SK-N-SH (cell line): ENCODE results near the gene MTA3. TPM values are rescaled to one million over a fixed set of nuclear protein-coding genes. Genes with fewer than 3 reads are reported as not detected.
A peak's percentile ranks its signal among the peaks of the same experiment; 100 is the strongest.

Source experiments
- CTCF ChIA-PET: fragments of 300-600, 350-600 bp; formaldehyde crosslinking; extraction: SDS; loops from one replicate; lab custom pipeline; 2021; lab: Yijun Ruan, JAX
- POLR2A ChIA-PET: fragments of 350-600 bp; sonication (Branson Sonifier 250); formaldehyde crosslinking; extraction: SDS; loops from one replicate; lab custom pipeline; 2020; ENCODE audit warnings: antibody characterized with exemption, inconsistent platforms; lab: Yijun Ruan, JAX
- DNase-seq: peaks from one replicate; pipeline ENCODE4 v3.0.0; 2012
- H2AFZ ChIP-seq: fragments of 200-600 bp; sonication (generic); 2 replicates; pipeline ENCODE4 v1.8.1; 2016; ENCODE audit warnings: antibody characterized with exemption, mild to moderate bottlenecking, low read depth
- H3F3A ChIP-seq: fragments of 200-600 bp; sonication (generic); replicated peaks from 2 replicates; pipeline ENCODE3; 2016; ENCODE audit warnings: antibody characterized with exemption, mild to moderate bottlenecking; ENCODE audit not compliant: insufficient read depth
- H3K27ac ChIP-seq, 2 experiments: fragments of 200-500 bp in 1 of 2; fragments of 200-600 bp in 1 of 2; sonication (Bioruptor generic) in 1 of 2; sonication (generic), shearing (Covaris generic) in 1 of 2; 2 replicates each; pipeline versions ENCODE4 v1.5.1 to v1.6.1; 2014 to 2016; ENCODE audit warnings: low read depth in 2 of 2, inconsistent platforms in 1 of 2, low read length in 1 of 2, mild to moderate bottlenecking in 1 of 2, mixed read lengths in 1 of 2
- H3K27me3 ChIP-seq: fragments of 200-600 bp; sonication (generic), shearing (Covaris generic); 2 replicates; pipeline ENCODE4 v1.6.1; 2016; ENCODE audit warnings: mixed run types; ENCODE audit not compliant: insufficient read depth
- H3K36me3 ChIP-seq, 2 experiments: fragments of 200-500 bp in 1 of 2; fragments of 200-600 bp in 1 of 2; sonication (Bioruptor generic) in 1 of 2; sonication (generic) in 1 of 2; replicated peaks in 1 of 2; 2 replicates each; pipeline versions ENCODE3 to v1.5.1; 2014 to 2016; ENCODE audit warnings: low read length in 1 of 2, mild to moderate bottlenecking in 1 of 2; ENCODE audit not compliant: insufficient read depth in 2 of 2, control insufficient read depth in 1 of 2
- H3K4me1 ChIP-seq, 2 experiments: fragments of 200-500 bp in 1 of 2; fragments of 200-600 bp in 1 of 2; sonication (Bioruptor generic) in 1 of 2; sonication (generic), shearing (Covaris generic) in 1 of 2; 2 replicates each; pipeline versions ENCODE4 v1.5.1 to v1.6.1; 2014 to 2016; ENCODE audit warnings: low read depth in 1 of 2, low read length in 1 of 2, mixed run types in 1 of 2; ENCODE audit not compliant: insufficient read depth in 2 of 2, control insufficient read depth in 1 of 2
- H3K4me2 ChIP-seq: fragments of 200-600 bp; sonication (generic), shearing (Covaris generic); 2 replicates; pipeline ENCODE4 v1.6.1; 2017; ENCODE audit warnings: mixed run types
- H3K4me3 ChIP-seq, 2 experiments: fragments of 200-500 bp in 1 of 2; fragments of 200-600 bp in 1 of 2; sonication (Bioruptor generic) in 1 of 2; sonication (generic), shearing (Covaris generic) in 1 of 2; 2 replicates each; pipeline versions ENCODE4 v1.5.1 to v1.8.1; 2014 to 2016; ENCODE audit warnings: low read depth in 2 of 2, inconsistent platforms in 1 of 2, low read length in 1 of 2, mild to moderate bottlenecking in 1 of 2, mixed read lengths in 1 of 2, moderate library complexity in 1 of 2
- H3K79me2 ChIP-seq: fragments of 200-600 bp; sonication (generic); 2 replicates; pipeline ENCODE4 v1.8.1; 2017; ENCODE audit warnings: mild to moderate bottlenecking; ENCODE audit not compliant: insufficient read depth
- H3K9ac ChIP-seq: fragments of 200-600 bp; sonication (generic); 2 replicates; pipeline ENCODE4 v1.6.1; 2017; ENCODE audit warnings: mixed run types
- H3K9me2 ChIP-seq: fragments of 200-600 bp; sonication (generic); 2 replicates; pipeline ENCODE4 v1.6.1; 2017; ENCODE audit warnings: mixed run types
- H3K9me3 ChIP-seq: fragments of 200-600 bp; sonication (generic); 2 replicates; pipeline ENCODE4 v1.6.1; 2017; ENCODE audit warnings: mixed run types, mild to moderate bottlenecking, moderate library complexity
- H4K20me1 ChIP-seq: fragments of 200-600 bp; sonication (generic); 2 replicates; pipeline ENCODE4 v1.6.1; 2017; ENCODE audit warnings: mild to moderate bottlenecking, mixed run types; ENCODE audit not compliant: insufficient read depth
- CHD2 ChIP-seq: fragments of 150-350 bp; IDR thresholded peaks from 2 replicates; pipeline ENCODE4 v1.6.1; 2018; ENCODE audit warnings: low read length; ENCODE audit not compliant: partially characterized antibody
- EP300 ChIP-seq, 2 experiments: IDR thresholded peaks; 2 replicates each; pipeline versions ENCODE4 v1.4.0 to v1.6.1; 2012; ENCODE audit warnings: borderline replicate concordance in 1 of 2, low read depth in 1 of 2, low read length in 1 of 2
- GATA2 ChIP-seq: sonication (generic); formaldehyde crosslinking; IDR thresholded peaks from 2 replicates; pipeline ENCODE4 v1.5.0; 2020; ENCODE audit warnings: mild to moderate bottlenecking, missing genetic modification reagents
- JUND ChIP-seq: IDR thresholded peaks from 2 replicates; pipeline ENCODE4 v1.4.0; 2012
- MXI1 ChIP-seq: IDR thresholded peaks from 2 replicates; pipeline ENCODE4 v1.6.1; 2012; ENCODE audit warnings: mild to moderate bottlenecking, low read depth, low read length, improper control_type of control experiment
- PBX3 ChIP-seq: IDR thresholded peaks from 2 replicates; pipeline ENCODE4; 2012
- RAD21 ChIP-seq: IDR thresholded peaks from 2 replicates; pipeline ENCODE4 v1.6.1; 2012; ENCODE audit warnings: mild to moderate bottlenecking, low read length
- RCOR1 ChIP-seq: fragments of 150-350 bp; IDR thresholded peaks from 2 replicates; pipeline ENCODE4 v1.6.1; 2017; ENCODE audit warnings: antibody characterized with exemption, low read length
- SMC3 ChIP-seq: IDR thresholded peaks from 2 replicates; pipeline ENCODE4 v1.6.1; 2012; ENCODE audit warnings: low read depth, low read length, improper control_type of control experiment
- TAF1 ChIP-seq: IDR thresholded peaks from 2 replicates; pipeline ENCODE4 v1.6.1; 2012; ENCODE audit warnings: low read depth, mild to moderate bottlenecking, low read length, moderate library complexity, borderline replicate concordance
- TCF12 ChIP-seq: IDR thresholded peaks from 2 replicates; pipeline ENCODE4 v1.4.0; 2012
- TEAD4 ChIP-seq: IDR thresholded peaks from 2 replicates; pipeline ENCODE4 v1.4.0; 2012; ENCODE audit warnings: mild to moderate bottlenecking, borderline replicate concordance; ENCODE audit not compliant: insufficient read depth
- YY1 ChIP-seq: IDR thresholded peaks from 2 replicates; pipeline ENCODE4 v1.4.0; 2012; ENCODE audit warnings: low read depth, mild to moderate bottlenecking
- WGBS: methylation state at CpG from one replicate; pipeline ENCODE4 v1.1.6; 2017; ENCODE audit warnings: low lambda C conversion rate; 5-methylcytosine and 5-hydroxymethylcytosine counted together
- polyA plus RNA-seq, 3 experiments: library from polyadenylated mRNA; depleted of rRNA; stranded (reverse); fragments of >200 nt; gene quantifications; 2 replicates each; pipeline ENCODE4 v1.2.3, GENCODE V29; 2012
- TF ChIP-seq, protein P1 (sequence below): fragments of 200-600 bp; sonication (generic); IDR thresholded peaks from 2 replicates; pipeline ENCODE4 v1.6.1; 2017; ENCODE audit warnings: antibody characterized with exemption, mild to moderate bottlenecking, moderate library complexity

Gene MTA3
- polyA plus RNA-seq, 1 of the 3 experiments (the other 2 are of a cell fraction): 30.8 TPM

GRCh38 chr2:42770288-42771131 is 202.1 kb downstream of the MTA3 start:
- no peak overlapping the region for H2AFZ ChIP-seq

DNA sequence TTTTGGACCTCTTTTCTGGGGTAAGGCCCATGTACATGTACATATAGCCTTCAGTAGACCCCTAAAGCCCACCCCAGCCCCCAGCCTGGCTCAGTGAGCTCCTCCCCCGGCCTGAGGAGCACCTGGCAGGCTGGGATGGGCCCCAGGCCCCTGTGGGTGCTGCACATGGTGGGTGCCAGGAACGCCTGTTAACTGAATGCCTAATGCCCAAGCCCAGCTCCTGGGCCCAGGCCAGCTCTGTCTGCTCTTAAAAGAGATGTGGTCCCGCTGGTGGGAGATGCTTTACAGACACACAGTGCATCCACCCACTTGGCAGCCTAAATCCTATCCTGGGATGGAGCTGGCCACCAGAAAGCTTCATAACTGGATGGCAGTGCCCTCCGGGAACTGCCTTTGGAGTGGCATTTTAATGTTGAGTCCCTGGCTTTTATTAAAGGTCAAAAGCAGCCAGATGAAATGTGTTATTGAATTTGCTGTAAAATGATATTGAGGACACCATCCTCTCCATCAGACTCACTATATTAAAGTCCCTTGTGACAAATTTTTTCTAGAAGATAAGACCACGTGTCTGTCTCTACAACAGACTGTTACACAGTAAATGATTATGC is 203.2 kb downstream of the MTA3 start:
- DNase-seq: peak; percentile 78
- Histone ChIP-seq H4K20me1 (no peaks in the 10 kb centered on the region), H3K9me3 (no peaks in the 10 kb centered on the region), H3K9ac (no peak overlapping the region), H2AFZ (no peak overlapping the region), H3K4me1 (peaks cover 0 to 21% of the 10 kb centered on the region in 2 experiments; a peak in 1 of 4 replicates), H3K4me2 (no peak overlapping the region), H3K27ac (peak overlapping the region in 1 of 2 experiments; percentile 51; a peak in 2 of 4 replicates), H3K9me2 (no peaks in the 10 kb centered on the region), H3K79me2 (no peaks in the 10 kb centered on the region), H3K36me3 (no peaks in the 10 kb centered on the region), H3K4me3 (no peak overlapping the region), H3F3A (no peaks in the 10 kb centered on the region), H3K27me3 (no peaks in the 10 kb centered on the region)
- ChIA-PET POLR2A (interaction anchor here (0.8 kb wide), 1 partner anchor 39 kb away, joined by 3 read pairs; no protein-coding TSS in a partner anchor), CTCF (interaction anchor here (0.6 to 3.5 kb wide), 18 partner anchors 9 to 871 kb away, joined by 3 to 34 read pairs (median 4); partner anchors contain the start of gene HAAO)
- TF ChIP-seq EP300 (IDR thresholded peaks at IDR 0.05; ENCODE audit: borderline replicate concordance in 1 of 2, low read depth in 1 of 2, low read length in 1 of 2): peak in 1 of 2 experiments; percentile 59; a peak in 2 of 4 replicates
- TF ChIP-seq MXI1: peak; percentile 39; the same call in 1 of the 2 replicates
- TF ChIP-seq RCOR1: peak; percentile 69
- 0 out of 2 replicates have a peak, but pooled peaks have one; percentile 32 for TF ChIP-seq GATA2
- TF ChIP-seq CHD2: peak; percentile 36
- no peak for TF ChIP-seq TAF1
- WGBS: 67% methylated on average over 3 of the region's 5 CpGs

More at GRCh38 chr2:42770288-42771131, 202.1 kb downstream of the MTA3 start:
- no peaks in the 10 kb centered on the region for H3K27me3 ChIP-seq
- WGBS: 78% methylated on average over 16 of the region's 19 CpGs
- H3K9me2 ChIP-seq: no peaks in the 10 kb centered on the region
- no peaks in the 10 kb centered on the region for H3K79me2 ChIP-seq
- peak; percentile 92 for DNase-seq
- no peak overlapping the region for H3K9ac ChIP-seq
- no peaks in the 10 kb centered on the region for H3K9me3 ChIP-seq
- no peak overlapping the region for H3K4me3 ChIP-seq
- no peak overlapping the region for H3K4me2 ChIP-seq
- H3K36me3 ChIP-seq: no peaks in the 10 kb centered on the region
- POLR2A ChIA-PET: no interaction called here
- TF ChIP-seq, protein P1, sequence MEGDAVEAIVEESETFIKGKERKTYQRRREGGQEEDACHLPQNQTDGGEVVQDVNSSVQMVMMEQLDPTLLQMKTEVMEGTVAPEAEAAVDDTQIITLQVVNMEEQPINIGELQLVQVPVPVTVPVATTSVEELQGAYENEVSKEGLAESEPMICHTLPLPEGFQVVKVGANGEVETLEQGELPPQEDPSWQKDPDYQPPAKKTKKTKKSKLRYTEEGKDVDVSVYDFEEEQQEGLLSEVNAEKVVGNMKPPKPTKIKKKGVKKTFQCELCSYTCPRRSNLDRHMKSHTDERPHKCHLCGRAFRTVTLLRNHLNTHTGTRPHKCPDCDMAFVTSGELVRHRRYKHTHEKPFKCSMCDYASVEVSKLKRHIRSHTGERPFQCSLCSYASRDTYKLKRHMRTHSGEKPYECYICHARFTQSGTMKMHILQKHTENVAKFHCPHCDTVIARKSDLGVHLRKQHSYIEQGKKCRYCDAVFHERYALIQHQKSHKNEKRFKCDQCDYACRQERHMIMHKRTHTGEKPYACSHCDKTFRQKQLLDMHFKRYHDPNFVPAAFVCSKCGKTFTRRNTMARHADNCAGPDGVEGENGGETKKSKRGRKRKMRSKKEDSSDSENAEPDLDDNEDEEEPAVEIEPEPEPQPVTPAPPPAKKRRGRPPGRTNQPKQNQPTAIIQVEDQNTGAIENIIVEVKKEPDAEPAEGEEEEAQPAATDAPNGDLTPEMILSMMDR: peak; percentile 56
- TF ChIP-seq GATA2 (no peak), PBX3 (no peak), TEAD4 (no peak), TCF12 (no peak), SMC3 (peak; percentile 55), EP300 (IDR thresholded peaks at IDR 0.05; ENCODE audit: borderline replicate concordance in 1 of 2, low read depth in 1 of 2, low read length in 1 of 2) (no peak), RAD21 (peak; percentile 84), YY1 (no peak), JUND (no peak)
- no peaks in the 10 kb centered on the region for H4K20me1 ChIP-seq
- H3K27ac ChIP-seq: no peak overlapping the region; a peak in 1 of 4 replicates
- CTCF ChIA-PET: interaction anchor here (0.6 to 3.5 kb wide), 24 partner anchors 8 to 277 kb away, joined by 3 to 34 read pairs (median 4); partner anchors contain the start of genes HAAO and KCNG3
- peaks cover 0 to 21% of the 10 kb centered on the region in 2 experiments; a peak in 1 of 4 replicates for H3K4me1 ChIP-seq
- no peaks in the 10 kb centered on the region for H3F3A ChIP-seq
